HG03354 (cell line): ENCODE measurements around the gene PARD3B.

Experiments
- ATAC-seq: cut with Tn5 transposase; IDR thresholded peaks from one replicate; pipeline ENCODE4 v1.9.1; 2021; ENCODE audit warnings: mild to moderate bottlenecking; ENCODE audit not compliant: unreplicated experiment, poor library complexity, severe bottlenecking

PARD3B gene

DNA sequence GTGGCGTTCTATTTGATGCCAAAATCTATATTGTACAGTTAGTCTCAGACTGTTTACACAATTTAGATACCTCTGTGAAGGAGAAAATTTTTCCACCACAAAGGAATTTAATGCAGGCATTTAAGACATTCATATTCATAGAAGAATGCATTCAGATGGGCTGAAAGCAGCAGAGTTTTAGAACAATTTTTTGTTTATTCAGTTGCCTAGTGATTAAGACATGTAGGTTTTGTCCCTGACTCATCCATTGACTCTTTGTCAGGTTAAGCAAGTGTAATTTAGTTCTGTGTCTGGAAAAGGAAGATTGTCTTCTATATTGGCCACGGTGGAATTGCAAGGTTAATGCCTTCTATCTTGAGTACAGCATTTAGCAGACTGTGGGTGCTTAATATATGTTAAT, 515.0 kb downstream of the PARD3B start:
- ATAC-seq, result no peak

DNA sequence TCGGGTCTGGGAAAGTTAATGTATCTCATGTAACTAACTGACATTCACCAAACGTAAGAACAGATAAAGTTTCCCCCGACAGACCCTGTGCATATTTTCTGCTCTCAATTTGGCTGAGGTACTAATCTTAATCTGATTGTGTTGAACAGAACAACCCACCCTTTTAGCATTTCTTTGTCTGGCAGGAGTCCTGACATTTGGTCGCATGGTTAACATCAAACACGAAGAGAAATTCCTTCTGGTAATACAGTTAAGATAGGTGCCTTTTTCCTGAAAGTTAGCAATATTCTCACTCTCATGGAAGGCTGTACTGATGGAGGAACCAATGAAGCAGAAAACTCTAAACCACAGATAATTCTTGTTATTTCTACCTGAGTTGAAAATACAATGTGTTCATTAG, 520.8 kb downstream of the PARD3B start:
- ATAC-seq, result no peak

DNA sequence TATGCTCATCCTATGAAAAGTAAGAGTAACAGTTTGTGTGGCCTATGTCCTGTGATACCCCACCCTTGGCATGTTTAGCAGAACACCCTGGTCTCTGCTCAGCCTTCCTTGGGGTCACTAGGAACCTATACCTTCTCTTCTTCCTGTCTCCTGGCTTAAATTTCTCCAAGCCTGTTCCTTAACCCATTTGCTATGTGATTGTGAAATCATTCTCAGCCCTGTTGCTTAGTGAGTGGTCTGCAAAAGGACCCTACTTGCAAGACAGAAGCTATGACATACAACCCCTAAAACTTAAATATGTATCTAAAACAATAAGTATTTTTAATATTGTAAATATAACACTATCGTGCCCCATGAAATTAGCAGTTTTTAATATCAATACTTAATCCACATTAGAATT, 524.7 kb downstream of the PARD3B start:
- no peak for ATAC-seq

DNA sequence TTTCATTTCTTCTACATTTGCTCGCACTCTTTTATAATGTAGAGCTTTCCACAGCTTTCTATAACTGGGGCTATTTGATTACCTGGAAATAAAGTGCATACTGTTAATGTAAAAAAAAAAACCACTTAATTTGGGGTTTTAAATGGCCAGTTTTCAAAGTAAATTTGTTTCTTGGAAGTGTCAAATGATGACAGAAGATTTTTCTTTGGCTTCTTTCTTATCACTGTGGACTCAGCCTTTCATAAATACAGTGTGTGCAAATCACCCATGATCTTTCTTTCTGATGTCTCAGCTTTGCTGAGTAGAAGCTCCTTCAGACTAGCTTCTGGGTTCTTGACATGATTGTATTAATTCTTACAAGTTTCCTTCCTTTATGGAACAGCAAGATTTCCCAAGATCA, 525.6 kb downstream of the PARD3B start:
- no peak for ATAC-seq

DNA sequence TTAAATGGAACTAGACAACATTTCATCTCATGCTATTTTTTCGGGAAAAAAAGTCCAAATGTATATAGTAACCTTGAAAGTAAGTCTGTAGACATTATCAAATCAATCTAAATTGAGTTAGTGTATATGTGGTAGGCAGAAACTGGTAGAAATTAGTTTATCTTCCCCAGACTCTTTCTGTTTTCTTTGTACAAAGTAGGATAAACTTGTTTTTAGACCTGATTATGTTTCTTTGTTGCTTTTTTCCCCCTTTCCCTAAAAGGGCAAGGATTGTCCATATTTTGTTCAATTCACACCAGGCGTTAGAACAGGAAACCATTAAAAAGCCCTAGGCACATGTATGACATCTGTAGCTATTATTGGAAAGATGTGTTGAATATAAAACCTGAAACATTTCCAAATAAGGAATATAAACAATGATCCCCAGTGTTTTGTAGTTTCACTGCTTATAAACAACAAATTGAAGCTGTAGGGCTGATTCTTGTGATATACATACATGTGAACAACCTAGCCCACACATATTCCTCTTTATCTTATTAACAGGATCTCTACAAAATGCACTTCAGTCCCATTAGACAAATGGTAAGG, 528.3 kb downstream of the PARD3B start:
- ATAC-seq, result no peak

DNA sequence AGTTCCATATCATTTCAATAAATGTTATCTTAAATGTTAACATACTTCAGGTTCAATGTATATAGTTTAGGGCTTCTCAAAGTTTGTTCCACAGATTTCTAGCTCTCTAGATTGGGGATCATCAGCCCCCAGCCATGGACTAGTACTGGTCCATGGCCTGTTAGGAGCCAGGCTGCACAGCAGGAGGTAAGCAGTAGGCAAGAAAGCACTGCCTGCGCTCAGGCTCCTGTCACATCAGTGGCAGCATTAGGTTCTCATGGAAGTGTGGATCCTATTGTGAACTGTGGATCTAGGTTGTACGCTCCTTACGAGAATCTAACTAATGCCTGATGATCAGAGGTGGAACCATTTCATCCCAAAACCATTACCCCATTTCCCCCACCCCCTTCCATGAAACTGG, 531.1 kb downstream of the PARD3B start:
- no peak for ATAC-seq

DNA sequence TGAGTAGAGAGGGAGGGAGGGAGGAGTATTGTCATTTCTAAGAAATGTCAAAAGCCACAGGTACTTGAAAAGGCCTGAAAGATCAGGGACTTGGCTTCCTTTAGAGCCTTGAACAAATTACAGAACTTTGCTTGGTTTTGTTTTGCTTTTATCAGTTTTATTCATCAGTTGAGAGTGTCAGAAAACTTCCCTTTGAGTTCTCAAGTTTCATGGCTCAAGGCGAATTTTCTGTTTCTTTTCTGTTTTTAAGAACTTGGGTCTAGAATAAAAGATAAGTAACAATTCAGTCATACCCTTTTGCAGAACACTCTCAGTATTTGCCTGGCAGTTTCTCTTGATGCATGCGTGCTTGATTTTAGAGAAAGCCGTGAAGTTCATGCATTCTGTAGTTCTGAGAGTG, 531.9 kb downstream of the PARD3B start:
- no peak for ATAC-seq

DNA sequence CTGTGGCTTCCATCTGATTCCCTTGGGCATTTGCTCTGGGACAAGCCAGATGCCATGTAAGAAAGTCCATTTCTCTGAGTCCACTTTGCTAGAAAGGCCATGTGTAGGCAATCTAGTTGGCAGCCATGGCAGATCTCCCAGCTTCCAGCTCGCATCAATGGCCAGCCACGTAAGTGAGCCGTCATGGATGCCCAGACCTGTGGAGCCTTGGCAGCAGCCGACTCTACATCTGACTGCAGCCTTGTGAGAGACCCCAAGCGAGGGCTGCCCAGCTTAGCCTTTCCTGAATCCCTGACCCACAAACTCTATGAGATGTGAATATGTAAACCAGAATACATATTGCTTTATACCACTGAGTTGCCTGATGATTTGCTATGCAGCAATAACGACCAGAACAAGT, 533.5 kb downstream of the PARD3B start:
- ATAC-seq, result no peak

DNA sequence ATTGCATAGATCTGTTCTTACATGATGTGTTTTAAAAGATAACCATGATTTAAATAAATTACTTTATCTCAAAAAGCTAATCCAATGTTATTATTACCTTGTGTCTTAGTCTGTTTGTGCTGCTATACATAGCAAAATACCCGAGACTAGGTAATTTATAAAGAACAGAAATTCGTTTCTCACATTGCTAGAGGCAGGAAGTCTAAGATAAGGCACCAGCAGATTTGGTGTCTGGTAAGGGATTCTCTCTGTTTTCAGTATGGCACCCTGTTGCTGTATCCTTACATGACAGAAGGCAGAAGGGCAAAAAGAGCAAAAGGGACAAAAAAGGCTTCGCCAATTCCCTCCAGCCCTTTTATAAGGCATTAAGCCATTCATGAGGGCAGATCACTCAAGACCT, 533.9 kb downstream of the PARD3B start:
- ATAC-seq, result no peak

DNA sequence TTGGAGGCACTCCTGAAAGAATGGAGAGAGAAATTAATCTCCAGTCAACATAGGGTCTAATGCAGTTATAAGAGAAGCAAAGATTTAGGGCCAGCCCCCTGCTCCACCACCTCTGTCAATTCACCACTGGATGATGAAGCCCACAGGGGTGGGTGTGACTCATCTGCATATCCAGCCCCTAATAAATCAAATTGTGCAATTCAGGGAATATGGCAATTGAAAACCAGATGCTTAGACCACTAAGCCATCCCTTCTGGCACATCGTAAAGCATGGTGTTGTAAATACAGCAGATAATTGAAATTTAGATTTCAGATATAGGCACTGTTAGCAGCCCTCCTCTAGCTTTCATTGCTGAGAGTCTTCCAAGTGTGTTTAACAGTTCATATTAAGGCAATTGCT, 541.4 kb downstream of the PARD3B start:
- no peak for ATAC-seq

DNA sequence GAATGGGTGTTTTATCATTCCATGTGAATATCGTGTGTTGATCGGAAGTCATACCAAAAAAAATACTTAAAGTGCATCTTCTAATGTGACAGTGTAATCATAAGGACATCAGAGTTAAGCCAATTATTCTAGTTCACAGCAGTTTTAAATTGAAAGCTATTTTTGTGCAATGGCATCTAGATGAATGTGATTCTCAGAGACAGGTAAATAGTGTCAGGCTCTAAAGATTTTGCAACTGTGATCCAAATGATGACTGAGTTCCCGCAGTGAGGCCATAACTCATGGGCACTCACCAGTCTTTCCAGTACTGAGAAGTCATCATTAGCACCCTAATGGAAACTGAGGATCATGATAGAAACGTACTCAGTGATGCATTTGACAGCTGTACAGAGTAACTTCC, 542.6 kb downstream of the PARD3B start:
- no peak for ATAC-seq

DNA sequence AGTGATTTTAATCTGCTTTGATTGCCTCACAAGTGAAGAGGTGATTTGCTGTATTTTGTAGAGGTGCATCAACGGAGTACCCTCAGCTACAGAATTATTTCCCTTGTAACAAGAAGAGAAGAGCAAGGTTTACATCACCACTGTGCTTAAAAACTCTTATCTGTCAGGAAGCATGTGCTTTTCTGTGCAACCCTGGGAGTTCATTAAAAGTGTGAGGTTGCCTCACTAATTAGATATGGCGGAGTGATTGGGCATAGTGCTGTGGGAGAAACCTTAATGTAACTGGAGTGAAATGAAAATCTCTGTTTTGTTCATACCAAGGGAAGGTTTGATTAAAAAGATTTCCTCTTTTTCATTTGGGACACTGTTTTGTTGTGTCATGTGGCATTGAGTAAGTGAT, 544.7 kb downstream of the PARD3B start:
- no peak for ATAC-seq

DNA sequence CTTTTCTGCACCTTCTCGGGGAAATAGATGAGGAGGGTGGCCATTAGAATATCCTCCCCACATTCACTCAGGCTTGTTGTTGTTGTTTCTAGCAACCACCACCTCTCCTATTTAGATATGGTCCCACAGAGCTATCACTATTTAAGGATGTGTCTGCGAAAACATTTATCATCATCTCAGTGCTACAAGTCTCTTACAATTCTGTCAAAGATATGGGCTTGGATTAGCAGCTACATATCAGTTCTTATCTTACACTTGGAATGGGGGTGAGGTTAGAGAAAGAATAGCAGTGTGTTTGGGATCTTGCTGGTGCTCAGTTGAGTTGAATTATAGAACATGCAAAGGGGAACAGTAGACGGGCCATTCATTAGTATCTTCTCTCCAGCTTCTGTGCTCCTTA, 546.1 kb downstream of the PARD3B start:
- no peak for ATAC-seq

DNA sequence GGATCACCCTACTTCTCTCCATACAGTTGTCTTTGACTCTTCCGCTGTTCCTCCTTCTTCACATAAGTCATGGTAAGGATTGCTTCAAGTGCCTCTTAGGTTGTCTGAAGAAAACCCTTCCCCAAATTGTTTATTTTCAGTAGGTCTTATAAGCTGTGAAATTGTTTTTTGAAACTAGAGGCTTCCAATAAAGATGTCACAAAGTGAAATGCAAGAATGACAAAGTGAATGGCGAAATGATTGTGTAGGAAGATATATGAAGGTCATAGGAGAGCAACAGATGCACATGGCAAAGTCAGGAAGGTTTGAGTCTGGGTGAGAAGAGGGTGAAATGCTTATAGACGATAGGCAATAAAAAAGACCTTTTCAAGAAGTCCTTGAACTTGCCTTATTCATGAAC, 548.8 kb downstream of the PARD3B start:
- ATAC-seq, result no peak

DNA sequence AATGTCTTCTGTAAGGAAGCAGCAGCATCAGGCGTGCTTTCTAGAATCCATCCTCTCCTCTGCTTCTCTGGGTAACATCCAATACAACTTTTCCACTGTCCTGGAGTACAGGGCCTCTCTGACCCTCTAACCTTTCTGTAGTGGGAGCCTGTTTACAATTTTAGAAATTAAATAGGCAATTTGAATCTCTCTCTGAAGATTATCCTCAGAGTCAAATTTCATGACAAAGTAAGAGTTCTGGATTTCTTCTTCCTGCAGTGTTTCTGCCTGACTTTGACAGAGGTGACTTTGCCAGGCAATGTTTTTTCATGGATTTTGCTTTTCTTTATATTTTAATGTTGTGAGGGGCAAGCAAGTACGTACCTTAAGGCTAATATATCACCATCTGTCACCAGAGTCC, 558.4 kb downstream of the PARD3B start:
- no peak for ATAC-seq

DNA sequence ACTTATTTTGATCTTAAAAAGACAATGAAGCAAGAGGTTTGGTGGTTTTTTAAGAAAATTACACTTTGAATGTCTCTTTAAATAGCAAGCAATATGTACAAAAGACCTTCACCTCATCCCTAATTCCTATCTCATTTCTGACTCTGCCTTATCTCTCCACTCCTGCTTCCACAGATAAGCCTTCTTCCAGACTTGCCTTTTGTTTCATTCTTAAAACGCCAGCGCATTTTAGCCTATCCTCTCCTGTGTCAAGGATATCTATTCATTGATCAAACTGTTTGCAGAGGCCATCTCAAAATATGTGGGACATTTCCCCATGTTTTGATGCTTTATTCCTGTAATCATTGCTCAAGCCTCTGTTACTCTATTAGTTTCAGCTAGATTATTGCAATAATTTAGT, 562.5 kb downstream of the PARD3B start:
- ATAC-seq, result no peak

DNA sequence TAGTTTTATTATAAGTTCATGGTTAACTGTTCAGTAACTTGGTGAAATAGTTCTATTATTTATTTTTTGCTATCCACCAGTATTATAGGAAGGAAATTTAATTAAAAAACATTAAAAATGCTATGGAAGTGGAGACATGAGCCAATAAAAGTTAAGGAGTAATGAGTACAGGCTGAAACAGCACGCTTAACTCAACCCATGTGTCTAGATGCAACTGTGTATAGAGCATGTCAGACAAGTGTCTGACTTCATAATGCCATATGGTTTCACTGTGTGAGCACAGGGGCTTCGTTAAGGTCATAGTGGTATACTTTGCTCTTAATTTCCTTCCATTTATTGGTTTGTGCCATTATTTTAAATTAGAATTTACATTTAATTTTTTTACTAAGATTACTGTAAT, 570.2 kb downstream of the PARD3B start:
- no peak for ATAC-seq

DNA sequence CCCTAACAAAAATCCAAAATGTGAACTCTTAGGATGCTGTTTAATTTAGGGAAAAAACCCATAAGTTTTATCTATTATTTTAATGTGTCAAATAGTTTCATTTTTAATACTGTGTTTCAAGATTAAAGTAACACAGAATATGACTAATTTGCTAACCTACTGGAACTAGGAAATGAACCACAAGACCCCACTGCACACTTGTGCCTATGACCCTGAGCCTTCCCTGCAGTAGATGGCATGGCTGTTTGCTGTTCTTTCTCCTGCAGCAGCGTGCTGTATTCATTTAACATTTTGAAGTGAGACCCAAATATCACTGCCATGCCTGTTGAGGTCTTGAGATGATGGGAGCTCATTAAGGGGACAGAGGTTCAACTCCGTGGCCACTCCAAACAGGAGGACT, 571.9 kb downstream of the PARD3B start:
- ATAC-seq, result no peak

DNA sequence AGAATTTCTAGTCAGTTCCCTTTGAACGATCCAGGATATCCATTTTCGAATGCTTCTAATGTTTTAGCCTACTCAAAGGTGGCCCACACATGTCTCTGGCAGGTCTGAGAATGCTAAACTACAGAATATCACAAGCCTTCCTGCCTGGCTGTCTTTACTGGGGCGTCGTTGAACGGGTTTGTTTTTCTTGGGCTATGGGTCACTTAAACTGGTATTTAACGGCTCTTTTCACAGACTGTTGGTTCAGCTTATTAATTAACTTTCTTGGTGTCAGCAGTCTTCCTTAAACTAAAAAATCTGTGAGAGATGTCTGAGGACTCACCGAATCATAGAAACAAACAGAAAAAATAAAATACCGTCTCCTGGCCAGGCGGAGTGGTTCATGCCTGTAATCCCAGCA, 573.9 kb downstream of the PARD3B start:
- ATAC-seq, result no peak

DNA sequence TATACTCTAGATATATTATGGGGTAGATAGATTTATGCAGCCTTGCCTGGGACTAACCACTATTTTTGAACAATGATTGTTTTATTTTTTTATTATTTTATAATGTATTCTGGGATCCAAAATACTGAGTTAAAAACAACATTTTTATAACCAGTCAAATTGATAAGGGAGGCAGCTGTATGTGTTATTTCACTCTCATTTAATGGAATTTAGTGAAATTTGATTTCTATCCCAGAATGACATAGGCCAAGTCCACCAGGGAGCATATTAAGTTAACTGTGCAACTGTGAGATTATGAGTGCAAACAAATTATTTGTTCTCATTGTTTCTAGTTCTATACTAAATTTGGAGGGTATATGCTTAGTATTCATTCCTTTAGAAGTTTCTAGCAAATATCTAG, 583.5 kb downstream of the PARD3B start:
- no peak for ATAC-seq

DNA sequence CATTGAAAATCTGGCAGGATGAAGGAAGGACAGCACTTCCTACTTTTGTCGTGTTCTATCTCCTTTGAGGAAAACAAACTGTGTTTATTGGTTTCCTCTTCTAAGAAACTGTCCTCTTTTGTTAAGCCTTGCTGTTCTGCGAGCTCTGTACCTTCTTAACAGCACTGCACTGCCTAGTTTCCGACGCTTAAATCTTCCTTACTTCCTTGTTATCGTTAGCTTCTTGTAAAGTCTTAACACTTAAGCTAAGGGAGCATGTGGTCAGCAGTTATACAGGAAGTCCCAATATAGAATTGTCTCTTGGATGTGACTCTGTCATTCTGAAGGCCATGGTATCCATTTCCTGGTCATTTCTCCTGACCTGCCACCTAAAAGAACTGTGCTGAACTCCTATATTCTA, 584.3 kb downstream of the PARD3B start:
- no peak for ATAC-seq

DNA sequence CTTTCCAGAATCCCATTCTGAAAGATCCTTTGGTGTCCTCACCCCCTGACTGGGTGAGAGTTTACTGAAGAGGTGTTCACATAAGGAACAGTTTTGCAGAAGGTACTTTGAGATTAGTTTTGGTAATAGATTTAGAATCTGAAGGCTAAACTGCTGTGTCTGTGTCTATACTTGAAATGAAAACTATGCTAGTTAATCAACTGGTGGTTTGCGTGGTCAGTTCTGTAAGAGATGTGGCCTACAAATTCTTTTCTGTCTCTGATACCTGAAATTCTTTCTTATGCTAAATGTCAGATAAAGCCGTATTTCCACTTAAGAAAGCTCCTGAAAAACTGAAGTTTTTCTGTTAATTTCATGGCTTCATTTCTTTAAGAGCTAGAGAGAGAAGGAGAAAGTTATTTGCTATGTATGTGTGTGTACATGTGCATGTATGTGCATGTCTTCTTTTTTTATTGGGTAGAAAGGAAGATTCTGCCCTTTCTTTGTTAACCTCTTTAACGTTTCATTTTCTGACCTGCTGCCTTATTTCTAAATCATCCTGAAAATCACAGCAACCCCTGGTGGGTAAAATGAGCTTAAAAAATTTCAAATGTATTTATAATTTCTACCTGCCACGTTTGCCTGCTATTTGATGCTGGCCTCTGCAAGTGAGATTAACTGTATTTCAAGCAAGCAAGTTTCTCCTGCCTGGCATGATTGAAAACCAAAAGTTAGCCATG, 585.0 kb downstream of the PARD3B start:
- ATAC-seq, result no peak
